H1 (cell line): ENCODE measurements around the gene POPDC2. TPM values are rescaled to one million over a fixed set of nuclear protein-coding genes. Genes with fewer than 3 reads are reported as not detected.

Source experiments
- BACH1 ChIP-seq: IDR thresholded peaks from 2 replicates; pipeline ENCODE4 v1.6.1; 2012; ENCODE audit warnings: low read length, improper control_type of control experiment
- EGR1 ChIP-seq: IDR thresholded peaks from 2 replicates; pipeline ENCODE4 v1.6.1; 2011; ENCODE audit warnings: low read depth, low read length, borderline replicate concordance
- KDM1A ChIP-seq: fragments of 200-600, 300-600 bp; sonication (generic); IDR thresholded peaks from 2 replicates; pipeline ENCODE4 v1.7.1; 2016; ENCODE audit warnings: mild to moderate bottlenecking, low read length, borderline replicate concordance
- KDM4A ChIP-seq: IDR thresholded peaks from one replicate; pipeline ENCODE4 v1.7.1; 2012; ENCODE audit warnings: low read depth, mild to moderate bottlenecking, moderate library complexity, low read length, inconsistent platforms; ENCODE audit not compliant: severe bottlenecking
- TEAD4 ChIP-seq: IDR thresholded peaks from 2 replicates; pipeline ENCODE4 v1.6.1; 2012; ENCODE audit warnings: low read depth, low read length, inconsistent platforms, mixed read lengths
- polyA plus RNA-seq, 7 experiments: library from polyadenylated mRNA; depleted of rRNA in 3 of 7; stranded (reverse) in 5 of 7; unstranded in 2 of 7; fragments of >200 nt in 5 of 7; fragments of 200-250 nt in 2 of 7; gene quantifications; 1 replicate in 5 of 7; 2 replicates in 1 of 7; 4 replicates in 1 of 7; pipeline versions ENCODE4 v1.2.1 to v1.2.3, GENCODE V29; 2011 to 2013; ENCODE audit warnings: missing spikeins in 2 of 7, mixed read lengths in 2 of 7
- total RNA-seq: library from RNA; stranded (reverse); fragmentation: NEBNext Ultra II Directional; extraction: Animal tissue kit (Norgen Biotek cat#: 25700); gene quantifications from 2 replicates; pipeline ENCODE4 v1.2.1, GENCODE V29; 2021
- TF ChIP-seq, protein P1 (sequence below): fragments of 300-600 bp; sonication (generic); IDR thresholded peaks from 2 replicates; pipeline ENCODE4 v1.7.1; 2012; ENCODE audit warnings: low read length, moderate library complexity, mild to moderate bottlenecking, inconsistent platforms; ENCODE audit not compliant: insufficient replicate concordance
- TF ChIP-seq, protein P2 (sequence below), 3 experiments: IDR thresholded peaks; 1 replicate in 2 of 3; 2 replicates in 1 of 3; pipeline versions ENCODE4 v1.5.1 to v1.6.1; 2011; ENCODE audit warnings: low read length in 3 of 3, mild to moderate bottlenecking in 3 of 3, inconsistent platforms in 2 of 3, low read depth in 1 of 3, moderate library complexity in 1 of 3; ENCODE audit not compliant: insufficient read depth in 1 of 3; ENCODE audit errors: control extremely low read depth in 1 of 3

The POPDC2 gene
- total and polyA plus RNA-seq, 2 of the 8 experiments (the other 6 are each of a cell fraction or from before 2014, with no cell fraction given) = 0.65 to 1.1 TPM

DNA sequence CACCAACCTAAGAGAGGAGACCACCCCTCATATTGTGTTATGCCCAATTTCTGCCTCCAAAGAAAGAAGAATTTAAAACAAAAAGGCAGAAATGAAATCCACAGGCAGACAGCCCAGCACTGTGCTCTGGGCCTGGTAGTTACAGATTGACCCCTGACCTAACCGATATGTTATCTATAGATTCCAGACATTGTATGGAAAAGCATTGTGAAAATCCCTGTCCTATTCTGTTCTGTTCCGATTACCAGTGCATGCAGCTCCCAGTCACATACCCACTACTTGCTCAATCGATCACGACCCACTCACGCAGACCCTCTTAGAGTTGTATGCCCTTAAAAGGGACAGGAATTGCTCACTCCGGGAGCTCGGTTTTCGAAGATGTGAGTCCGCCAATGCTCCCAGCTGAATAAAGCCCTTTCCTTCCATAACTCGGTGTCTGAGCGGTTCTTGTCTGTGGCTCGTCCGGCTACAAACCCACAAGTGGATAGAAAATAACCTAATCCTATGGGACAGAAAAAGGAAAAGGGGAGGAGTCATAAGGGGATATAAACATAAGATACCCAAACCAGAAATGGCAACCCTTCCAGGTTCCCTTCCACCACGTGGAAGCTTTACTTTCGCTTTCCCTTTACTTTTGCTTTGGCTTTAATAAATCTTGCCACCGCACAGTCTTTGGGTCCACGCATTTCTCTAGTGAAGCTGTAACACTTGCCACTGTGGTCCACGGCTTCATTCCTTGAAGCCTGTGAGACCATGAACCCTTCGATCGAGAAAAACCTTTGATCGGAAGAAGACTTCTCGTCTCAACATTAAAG, 40.7 kb upstream of the POPDC2 start (continued):
- TF ChIP-seq, protein P1, sequence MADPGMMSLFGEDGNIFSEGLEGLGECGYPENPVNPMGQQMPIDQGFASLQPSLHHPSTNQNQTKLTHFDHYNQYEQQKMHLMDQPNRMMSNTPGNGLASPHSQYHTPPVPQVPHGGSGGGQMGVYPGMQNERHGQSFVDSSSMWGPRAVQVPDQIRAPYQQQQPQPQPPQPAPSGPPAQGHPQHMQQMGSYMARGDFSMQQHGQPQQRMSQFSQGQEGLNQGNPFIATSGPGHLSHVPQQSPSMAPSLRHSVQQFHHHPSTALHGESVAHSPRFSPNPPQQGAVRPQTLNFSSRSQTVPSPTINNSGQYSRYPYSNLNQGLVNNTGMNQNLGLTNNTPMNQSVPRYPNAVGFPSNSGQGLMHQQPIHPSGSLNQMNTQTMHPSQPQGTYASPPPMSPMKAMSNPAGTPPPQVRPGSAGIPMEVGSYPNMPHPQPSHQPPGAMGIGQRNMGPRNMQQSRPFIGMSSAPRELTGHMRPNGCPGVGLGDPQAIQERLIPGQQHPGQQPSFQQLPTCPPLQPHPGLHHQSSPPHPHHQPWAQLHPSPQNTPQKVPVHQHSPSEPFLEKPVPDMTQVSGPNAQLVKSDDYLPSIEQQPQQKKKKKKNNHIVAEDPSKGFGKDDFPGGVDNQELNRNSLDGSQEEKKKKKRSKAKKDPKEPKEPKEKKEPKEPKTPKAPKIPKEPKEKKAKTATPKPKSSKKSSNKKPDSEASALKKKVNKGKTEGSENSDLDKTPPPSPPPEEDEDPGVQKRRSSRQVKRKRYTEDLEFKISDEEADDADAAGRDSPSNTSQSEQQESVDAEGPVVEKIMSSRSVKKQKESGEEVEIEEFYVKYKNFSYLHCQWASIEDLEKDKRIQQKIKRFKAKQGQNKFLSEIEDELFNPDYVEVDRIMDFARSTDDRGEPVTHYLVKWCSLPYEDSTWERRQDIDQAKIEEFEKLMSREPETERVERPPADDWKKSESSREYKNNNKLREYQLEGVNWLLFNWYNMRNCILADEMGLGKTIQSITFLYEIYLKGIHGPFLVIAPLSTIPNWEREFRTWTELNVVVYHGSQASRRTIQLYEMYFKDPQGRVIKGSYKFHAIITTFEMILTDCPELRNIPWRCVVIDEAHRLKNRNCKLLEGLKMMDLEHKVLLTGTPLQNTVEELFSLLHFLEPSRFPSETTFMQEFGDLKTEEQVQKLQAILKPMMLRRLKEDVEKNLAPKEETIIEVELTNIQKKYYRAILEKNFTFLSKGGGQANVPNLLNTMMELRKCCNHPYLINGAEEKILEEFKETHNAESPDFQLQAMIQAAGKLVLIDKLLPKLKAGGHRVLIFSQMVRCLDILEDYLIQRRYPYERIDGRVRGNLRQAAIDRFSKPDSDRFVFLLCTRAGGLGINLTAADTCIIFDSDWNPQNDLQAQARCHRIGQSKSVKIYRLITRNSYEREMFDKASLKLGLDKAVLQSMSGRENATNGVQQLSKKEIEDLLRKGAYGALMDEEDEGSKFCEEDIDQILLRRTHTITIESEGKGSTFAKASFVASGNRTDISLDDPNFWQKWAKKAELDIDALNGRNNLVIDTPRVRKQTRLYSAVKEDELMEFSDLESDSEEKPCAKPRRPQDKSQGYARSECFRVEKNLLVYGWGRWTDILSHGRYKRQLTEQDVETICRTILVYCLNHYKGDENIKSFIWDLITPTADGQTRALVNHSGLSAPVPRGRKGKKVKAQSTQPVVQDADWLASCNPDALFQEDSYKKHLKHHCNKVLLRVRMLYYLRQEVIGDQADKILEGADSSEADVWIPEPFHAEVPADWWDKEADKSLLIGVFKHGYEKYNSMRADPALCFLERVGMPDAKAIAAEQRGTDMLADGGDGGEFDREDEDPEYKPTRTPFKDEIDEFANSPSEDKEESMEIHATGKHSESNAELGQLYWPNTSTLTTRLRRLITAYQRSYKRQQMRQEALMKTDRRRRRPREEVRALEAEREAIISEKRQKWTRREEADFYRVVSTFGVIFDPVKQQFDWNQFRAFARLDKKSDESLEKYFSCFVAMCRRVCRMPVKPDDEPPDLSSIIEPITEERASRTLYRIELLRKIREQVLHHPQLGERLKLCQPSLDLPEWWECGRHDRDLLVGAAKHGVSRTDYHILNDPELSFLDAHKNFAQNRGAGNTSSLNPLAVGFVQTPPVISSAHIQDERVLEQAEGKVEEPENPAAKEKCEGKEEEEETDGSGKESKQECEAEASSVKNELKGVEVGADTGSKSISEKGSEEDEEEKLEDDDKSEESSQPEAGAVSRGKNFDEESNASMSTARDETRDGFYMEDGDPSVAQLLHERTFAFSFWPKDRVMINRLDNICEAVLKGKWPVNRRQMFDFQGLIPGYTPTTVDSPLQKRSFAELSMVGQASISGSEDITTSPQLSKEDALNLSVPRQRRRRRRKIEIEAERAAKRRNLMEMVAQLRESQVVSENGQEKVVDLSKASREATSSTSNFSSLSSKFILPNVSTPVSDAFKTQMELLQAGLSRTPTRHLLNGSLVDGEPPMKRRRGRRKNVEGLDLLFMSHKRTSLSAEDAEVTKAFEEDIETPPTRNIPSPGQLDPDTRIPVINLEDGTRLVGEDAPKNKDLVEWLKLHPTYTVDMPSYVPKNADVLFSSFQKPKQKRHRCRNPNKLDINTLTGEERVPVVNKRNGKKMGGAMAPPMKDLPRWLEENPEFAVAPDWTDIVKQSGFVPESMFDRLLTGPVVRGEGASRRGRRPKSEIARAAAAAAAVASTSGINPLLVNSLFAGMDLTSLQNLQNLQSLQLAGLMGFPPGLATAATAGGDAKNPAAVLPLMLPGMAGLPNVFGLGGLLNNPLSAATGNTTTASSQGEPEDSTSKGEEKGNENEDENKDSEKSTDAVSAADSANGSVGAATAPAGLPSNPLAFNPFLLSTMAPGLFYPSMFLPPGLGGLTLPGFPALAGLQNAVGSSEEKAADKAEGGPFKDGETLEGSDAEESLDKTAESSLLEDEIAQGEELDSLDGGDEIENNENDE = no peak
- TF ChIP-seq KDM4A (no peak), TEAD4 (no peak), BACH1 (no peak), KDM1A (no peak), EGR1 (no peak)
- TF ChIP-seq, protein P2, sequence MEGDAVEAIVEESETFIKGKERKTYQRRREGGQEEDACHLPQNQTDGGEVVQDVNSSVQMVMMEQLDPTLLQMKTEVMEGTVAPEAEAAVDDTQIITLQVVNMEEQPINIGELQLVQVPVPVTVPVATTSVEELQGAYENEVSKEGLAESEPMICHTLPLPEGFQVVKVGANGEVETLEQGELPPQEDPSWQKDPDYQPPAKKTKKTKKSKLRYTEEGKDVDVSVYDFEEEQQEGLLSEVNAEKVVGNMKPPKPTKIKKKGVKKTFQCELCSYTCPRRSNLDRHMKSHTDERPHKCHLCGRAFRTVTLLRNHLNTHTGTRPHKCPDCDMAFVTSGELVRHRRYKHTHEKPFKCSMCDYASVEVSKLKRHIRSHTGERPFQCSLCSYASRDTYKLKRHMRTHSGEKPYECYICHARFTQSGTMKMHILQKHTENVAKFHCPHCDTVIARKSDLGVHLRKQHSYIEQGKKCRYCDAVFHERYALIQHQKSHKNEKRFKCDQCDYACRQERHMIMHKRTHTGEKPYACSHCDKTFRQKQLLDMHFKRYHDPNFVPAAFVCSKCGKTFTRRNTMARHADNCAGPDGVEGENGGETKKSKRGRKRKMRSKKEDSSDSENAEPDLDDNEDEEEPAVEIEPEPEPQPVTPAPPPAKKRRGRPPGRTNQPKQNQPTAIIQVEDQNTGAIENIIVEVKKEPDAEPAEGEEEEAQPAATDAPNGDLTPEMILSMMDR (IDR thresholded peaks at IDR 0.05; ENCODE audit: control extremely low read depth in 1 of 3, insufficient read depth in 1 of 3, low read depth in 1 of 3, low read length in 3 of 3) = no peak
